ENCODE data around the gene HMGCS2. TPM values are rescaled to one million over a fixed set of nuclear protein-coding genes. Genes with fewer than 3 reads are reported as not detected.
"Not testable (repeated sequence)": the region's sequence is repeated elsewhere in the genome, so short reads cannot be mapped to it uniquely, and the experiment has no call there.

HMGCS2 gene
- total RNA-seq, 2 donors from 2014 or later, result not detected

GRCh38 chr1:119729044-119729443, 39.7 kb downstream of the HMGCS2 start:
- Mint-ChIP-seq H3K36me3 (peaks cover 10 to 26% of the 10 kb centered on the region in 2 donors), H3K27ac (no peak overlapping the region), H3K9me3 (no peaks in the 10 kb centered on the region)
- ATAC-seq (no peak), DNase-seq (ENCODE audit: low spot score in 2 of 2) (no peak)

- ATAC-seq (no peak), DNase-seq (ENCODE audit: low spot score in 2 of 2) (no peak)
- peaks cover 10 to 24% of the 10 kb centered on the region in 2 donors for H3K36me3 Mint-ChIP-seq
- no peaks in the 10 kb centered on the region for H3K9me3 Mint-ChIP-seq
- H3K27ac Mint-ChIP-seq, result no peak overlapping the region
These were observed 40.7 kb downstream of the HMGCS2 start for GRCh38 chr1:119727991-119728390.

GRCh38 chr1:119725626-119726025, 43.1 kb downstream of the HMGCS2 start:
- ATAC-seq (no peak), DNase-seq (ENCODE audit: low spot score in 2 of 2) (no peak)
- no peaks in the 10 kb centered on the region for H3K9me3 Mint-ChIP-seq
- peak overlapping the region in 1 of 2 donors; percentile 40 for H3K27ac Mint-ChIP-seq
- peaks cover 16 to 36% of the 10 kb centered on the region in 2 donors for H3K36me3 Mint-ChIP-seq

GRCh38 chr1:119724611-119725218, 44.0 kb downstream of the HMGCS2 start:
- ATAC-seq (no peak), DNase-seq (ENCODE audit: low spot score in 2 of 2) (no peak)
- no peaks in the 10 kb centered on the region for H3K9me3 Mint-ChIP-seq
- H3K27ac Mint-ChIP-seq, result peak overlapping the region in 1 of 2 donors; percentile 40
- H3K36me3 Mint-ChIP-seq, result peaks cover 16 to 33% of the 10 kb centered on the region in 2 donors

- H3K9me3 Mint-ChIP-seq, result no peaks in the 10 kb centered on the region
- H3K27ac Mint-ChIP-seq, result no peak overlapping the region
- DNase-seq (ENCODE audit: low spot score in 2 of 2) (no peak), ATAC-seq (no peak)
- peaks cover 8 to 19% of the 10 kb centered on the region in 2 donors for H3K36me3 Mint-ChIP-seq
These were observed 46.8 kb downstream of the HMGCS2 start for GRCh38 chr1:119721896-119722295.

GRCh38 chr1:119720866-119721440, 47.8 kb downstream of the HMGCS2 start:
- Mint-ChIP-seq H3K27ac (no peak overlapping the region), H3K36me3 (peaks cover 6 to 22% of the 10 kb centered on the region in 2 donors), H3K9me3 (no peaks in the 10 kb centered on the region)
- no peak for DNase-seq (ENCODE audit: low spot score in 2 of 2)
- ATAC-seq, result no peak

- no peak for DNase-seq (ENCODE audit: low spot score in 2 of 2)
- no peaks in the 10 kb centered on the region for H3K9me3 Mint-ChIP-seq
- no peak for ATAC-seq
- H3K36me3 Mint-ChIP-seq, result peaks cover 6 to 30% of the 10 kb centered on the region in 2 donors
- no peak overlapping the region for H3K27ac Mint-ChIP-seq
These were observed 49.7 kb downstream of the HMGCS2 start for GRCh38 chr1:119718972-119719371.

GRCh38 chr1:119718409-119718808, 50.3 kb downstream of the HMGCS2 start:
- ATAC-seq, result no peak
- H3K27ac Mint-ChIP-seq, result no peak overlapping the region
- H3K36me3 Mint-ChIP-seq, result peaks cover 8 to 34% of the 10 kb centered on the region in 2 donors
- no peak for DNase-seq (ENCODE audit: low spot score in 2 of 2)
- no peaks in the 10 kb centered on the region for H3K9me3 Mint-ChIP-seq

GRCh38 chr1:119715542-119715941, 53.2 kb downstream of the HMGCS2 start:
- H3K27ac Mint-ChIP-seq, result no peak overlapping the region
- ATAC-seq (no peak), DNase-seq (ENCODE audit: low spot score in 2 of 2) (no peak)
- H3K9me3 Mint-ChIP-seq, result no peaks in the 10 kb centered on the region
- peaks cover 17 to 37% of the 10 kb centered on the region in 2 donors for H3K36me3 Mint-ChIP-seq

GRCh38 chr1:119714583-119714982, 54.1 kb downstream of the HMGCS2 start:
- Mint-ChIP-seq H3K36me3 (peaks cover 17 to 37% of the 10 kb centered on the region in 2 donors), H3K27ac (no peak overlapping the region), H3K9me3 (no peaks in the 10 kb centered on the region)
- no peak for DNase-seq (ENCODE audit: low spot score in 2 of 2)
- ATAC-seq, result no peak

- H3K27ac Mint-ChIP-seq, result peak overlapping the region; percentile 84 to 98
- DNase-seq (ENCODE audit: low spot score in 2 of 2), result no peak
- ATAC-seq, result no peak
- peaks cover 17 to 37% of the 10 kb centered on the region in 2 donors for H3K36me3 Mint-ChIP-seq
- H3K9me3 Mint-ChIP-seq, result no peaks in the 10 kb centered on the region
These were observed 54.8 kb downstream of the HMGCS2 start for GRCh38 chr1:119713749-119714456.

- ATAC-seq (no peak), DNase-seq (ENCODE audit: low spot score in 2 of 2) (no peak)
- Mint-ChIP-seq H3K9me3 (no peaks in the 10 kb centered on the region), H3K36me3 (peaks cover 17 to 37% of the 10 kb centered on the region in 2 donors), H3K27ac (peak overlapping the region; percentile 84 to 98)
These were observed 55.5 kb downstream of the HMGCS2 start for GRCh38 chr1:119713039-119713748.

GRCh38 chr1:119712342-119713038, 56.2 kb downstream of the HMGCS2 start:
- H3K9me3 Mint-ChIP-seq, result no peaks in the 10 kb centered on the region

GRCh38 chr1:119711804-119712341, 56.8 kb downstream of the HMGCS2 start, which contains the start of gene PHGDH:
Gene PHGDH (plus strand): TSS chr1:119711934. CDS start chr1:119712023, 89 bp downstream.
- Mint-ChIP-seq H3K9me3 (no peaks in the 10 kb centered on the region), H3K27ac (peak within 1 kb of the TSS; percentile 84 to 98), H3K36me3 (peaks cover 17 to 32% of the 10 kb centered on the region in 2 donors)
- ATAC-seq (peak; percentile 92 to 93), DNase-seq (ENCODE audit: low spot score in 2 of 2) (peak; percentile 64 to 67)

More at GRCh38 chr1:119712342-119713038, 56.2 kb downstream of the HMGCS2 start:
- ATAC-seq (peak; percentile 59 to 74), DNase-seq (ENCODE audit: low spot score in 2 of 2) (peak in 1 of 2 donors; percentile 55)
- peaks cover 17 to 34% of the 10 kb centered on the region in 2 donors for H3K36me3 Mint-ChIP-seq
- H3K27ac Mint-ChIP-seq, result peak overlapping the region; percentile 84 to 98

- Mint-ChIP-seq H3K36me3 (peaks cover 17 to 32% of the 10 kb centered on the region in 2 donors), H3K27ac (peak overlapping the region; percentile 80 to 96)
- not testable (repeated sequence) for ATAC-seq
These were observed 57.3 kb downstream of the HMGCS2 start for GRCh38 chr1:119711356-119711803.

GRCh38 chr1:119706599-119706998, 62.1 kb downstream of the HMGCS2 start:
- not testable (repeated sequence) for ATAC-seq; H3K27ac Mint-ChIP-seq; DNase-seq (ENCODE audit: low spot score in 2 of 2)
- Mint-ChIP-seq H3K9me3 (peaks cover 10 to 13% of the 10 kb centered on the region in 2 donors), H3K36me3 (peaks cover 10 to 18% of the 10 kb centered on the region in 2 donors)

More at GRCh38 chr1:119711356-119711803, 57.3 kb downstream of the HMGCS2 start:
- not testable (repeated sequence) for H3K9me3 Mint-ChIP-seq; DNase-seq (ENCODE audit: low spot score in 2 of 2)
